ENCODE data around the gene TFEB.

TFEB gene

GRCh38 chr6:41724586-41725501 is 10.6 kb downstream of the TFEB start:
- H3K4me2 ChIP-seq (ENCODE audit: low read length): peak overlapping the region; percentile 93
- no peaks in the 10 kb centered on the region for H3K27me3 ChIP-seq (ENCODE audit: control insufficient read depth, low read length)
- peak overlapping the region; percentile 73 for H3K4me3 ChIP-seq (ENCODE audit: low read length)
- peaks cover 10% of the 10 kb centered on the region; the same call in 1 of the 2 replicates for H3F3A ChIP-seq (ENCODE audit: control insufficient read depth, insufficient read depth)
- peaks cover 10% of the 10 kb centered on the region for H4K20me1 ChIP-seq (ENCODE audit: control insufficient read depth, insufficient read depth, low read depth, low read length)
- TF ChIP-seq CTCF (IDR thresholded peaks at IDR 0.05; ENCODE audit: low read depth, low read length, poor library complexity, severe bottlenecking) (peak; percentile 47), EZH2phosphoT487 (IDR thresholded peaks at IDR 0.05; ENCODE audit: borderline replicate concordance, low read length) (no peak)
- H3K36me3 ChIP-seq (ENCODE audit: control insufficient read depth, low read length): peaks cover 29% of the 10 kb centered on the region
- no peaks in the 10 kb centered on the region for H3K9me2 ChIP-seq (replicated peaks; ENCODE audit: control insufficient read depth, low read length)
- peaks cover 96% of the 10 kb centered on the region for H3K79me2 ChIP-seq (ENCODE audit: control insufficient read depth, low read length)
- H3K9me3 ChIP-seq (ENCODE audit: control insufficient read depth, insufficient read depth, low read length): no peaks in the 10 kb centered on the region
- peaks cover 93% of the 10 kb centered on the region for H3K4me1 ChIP-seq (ENCODE audit: control insufficient read depth, low read length)
- peak overlapping the region; percentile 87 for H3K27ac ChIP-seq (ENCODE audit: low read depth, low read length)

GRCh38 chr6:41724228-41724580 is 11.2 kb downstream of the TFEB start:
- H3K9me3 ChIP-seq (ENCODE audit: control insufficient read depth, insufficient read depth, low read length): no peaks in the 10 kb centered on the region
- peaks cover 27% of the 10 kb centered on the region for H3K36me3 ChIP-seq (ENCODE audit: control insufficient read depth, low read length)
- peaks cover 93% of the 10 kb centered on the region for H3K4me1 ChIP-seq (ENCODE audit: control insufficient read depth, low read length)
- TF ChIP-seq CTCF (IDR thresholded peaks at IDR 0.05; ENCODE audit: low read depth, low read length, poor library complexity, severe bottlenecking): no peak
- TF ChIP-seq EZH2phosphoT487 (IDR thresholded peaks at IDR 0.05; ENCODE audit: borderline replicate concordance, low read length): no peak
- peak overlapping the region; percentile 93 for H3K4me2 ChIP-seq (ENCODE audit: low read length)
- no peaks in the 10 kb centered on the region for H3K9me2 ChIP-seq (replicated peaks; ENCODE audit: control insufficient read depth, low read length)
- peaks cover 96% of the 10 kb centered on the region for H3K79me2 ChIP-seq (ENCODE audit: control insufficient read depth, low read length)
- H3K27me3 ChIP-seq (ENCODE audit: control insufficient read depth, low read length): no peaks in the 10 kb centered on the region
- H3K27ac ChIP-seq (ENCODE audit: low read depth, low read length): peak overlapping the region; percentile 87
- H3K4me3 ChIP-seq (ENCODE audit: low read length): peak overlapping the region; percentile 73
- H3F3A ChIP-seq (ENCODE audit: control insufficient read depth, insufficient read depth): peaks cover 10% of the 10 kb centered on the region; the same call in 1 of the 2 replicates
- peaks cover 13% of the 10 kb centered on the region for H4K20me1 ChIP-seq (ENCODE audit: control insufficient read depth, insufficient read depth, low read depth, low read length)

- Histone ChIP-seq H3K79me2 (ENCODE audit: control insufficient read depth, low read length) (peaks cover 96% of the 10 kb centered on the region), H3K9me3 (ENCODE audit: control insufficient read depth, insufficient read depth, low read length) (no peaks in the 10 kb centered on the region), H3K27me3 (ENCODE audit: control insufficient read depth, low read length) (no peaks in the 10 kb centered on the region), H3F3A (ENCODE audit: control insufficient read depth, insufficient read depth) (peaks cover 10% of the 10 kb centered on the region; the same call in 1 of the 2 replicates), H3K36me3 (ENCODE audit: control insufficient read depth, low read length) (peaks cover 23% of the 10 kb centered on the region), H3K4me1 (ENCODE audit: control insufficient read depth, low read length) (peaks cover 92% of the 10 kb centered on the region), H3K4me3 (ENCODE audit: low read length) (peak overlapping the region; percentile 73), H3K9me2 (replicated peaks; ENCODE audit: control insufficient read depth, low read length) (no peaks in the 10 kb centered on the region), H3K4me2 (ENCODE audit: low read length) (peak overlapping the region; percentile 93), H3K27ac (ENCODE audit: low read depth, low read length) (peak overlapping the region; percentile 87), H4K20me1 (ENCODE audit: control insufficient read depth, insufficient read depth, low read depth, low read length) (peaks cover 13% of the 10 kb centered on the region)
- TF ChIP-seq CTCF (IDR thresholded peaks at IDR 0.05; ENCODE audit: low read depth, low read length, poor library complexity, severe bottlenecking) (peak; percentile 13), EZH2phosphoT487 (IDR thresholded peaks at IDR 0.05; ENCODE audit: borderline replicate concordance, low read length) (no peak)
Observed at GRCh38 chr6:41723530-41724227, 11.7 kb downstream of the TFEB start.

All from DOHH2 (cell line).